NB4 (cell line): ENCODE data around the gene LRBA.

Source experiments
- MYC ChIP-seq: IDR thresholded peaks from 2 replicates; pipeline ENCODE4 v1.6.1; 2011; ENCODE audit warnings: low read depth, low read length
- POLR2A ChIP-seq: IDR thresholded peaks from 2 replicates; pipeline ENCODE4 v1.6.1; 2011; ENCODE audit warnings: mild to moderate bottlenecking; ENCODE audit not compliant: insufficient read length; ENCODE audit errors: extremely low read depth
- TF ChIP-seq, protein P1 (sequence below): IDR thresholded peaks from one replicate; pipeline ENCODE4 v1.5.1; 2012; ENCODE audit warnings: low read depth, low read length

- TF ChIP-seq POLR2A (no peak), MYC (no peak)
- TF ChIP-seq, protein P1, sequence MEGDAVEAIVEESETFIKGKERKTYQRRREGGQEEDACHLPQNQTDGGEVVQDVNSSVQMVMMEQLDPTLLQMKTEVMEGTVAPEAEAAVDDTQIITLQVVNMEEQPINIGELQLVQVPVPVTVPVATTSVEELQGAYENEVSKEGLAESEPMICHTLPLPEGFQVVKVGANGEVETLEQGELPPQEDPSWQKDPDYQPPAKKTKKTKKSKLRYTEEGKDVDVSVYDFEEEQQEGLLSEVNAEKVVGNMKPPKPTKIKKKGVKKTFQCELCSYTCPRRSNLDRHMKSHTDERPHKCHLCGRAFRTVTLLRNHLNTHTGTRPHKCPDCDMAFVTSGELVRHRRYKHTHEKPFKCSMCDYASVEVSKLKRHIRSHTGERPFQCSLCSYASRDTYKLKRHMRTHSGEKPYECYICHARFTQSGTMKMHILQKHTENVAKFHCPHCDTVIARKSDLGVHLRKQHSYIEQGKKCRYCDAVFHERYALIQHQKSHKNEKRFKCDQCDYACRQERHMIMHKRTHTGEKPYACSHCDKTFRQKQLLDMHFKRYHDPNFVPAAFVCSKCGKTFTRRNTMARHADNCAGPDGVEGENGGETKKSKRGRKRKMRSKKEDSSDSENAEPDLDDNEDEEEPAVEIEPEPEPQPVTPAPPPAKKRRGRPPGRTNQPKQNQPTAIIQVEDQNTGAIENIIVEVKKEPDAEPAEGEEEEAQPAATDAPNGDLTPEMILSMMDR, result no peak
Measured at GRCh38 chr4:150547154-150547838, 467.8 kb downstream of the LRBA start.
